Hematopoietic multipotent progenitor cell treated with erythropoietin and hydrocortisone succinate and interleukin-3 and kit ligand, for 4 days (in vitro differentiated cells): Measurements from ENCODE around the gene PRKN.
"Not testable (repeated sequence)": the region's sequence is repeated elsewhere in the genome, so short reads cannot be mapped to it uniquely, and the experiment has no call there.

Source experiments
- DNase-seq: peaks from one replicate; pipeline ENCODE4 v3.0.0-alpha.2; 2015

Gene PRKN

DNA sequence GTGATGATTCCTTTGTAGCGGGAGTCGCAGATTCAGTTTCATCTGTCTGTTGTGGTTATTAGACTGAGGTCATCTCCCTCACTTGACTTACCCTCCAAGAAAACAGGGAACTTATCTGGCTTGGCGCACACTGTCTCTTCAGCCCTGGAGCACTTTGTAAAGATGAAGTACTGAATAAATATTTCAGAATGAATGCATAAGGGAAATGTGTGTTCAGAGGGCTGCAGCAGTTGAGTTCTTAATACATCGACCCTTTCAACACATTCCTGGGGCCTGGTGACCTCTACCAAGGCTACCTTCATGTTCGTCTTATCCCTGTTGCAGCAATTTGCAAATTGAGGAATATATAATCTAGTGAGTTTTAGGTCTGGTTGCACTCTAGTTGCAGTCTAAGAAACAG, 801.2 kb downstream of the PRKN start:
- no peak for DNase-seq

- no peak for DNase-seq
These were observed 803.0 kb downstream of the PRKN start for GRCh38 chr6:161924516-161925116.

GRCh38 chr6:161922631-161923119, 804.9 kb downstream of the PRKN start:
- DNase-seq = peak; percentile 87

- DNase-seq = peak; percentile 56
These were observed 805.8 kb downstream of the PRKN start for GRCh38 chr6:161921602-161922395.

- DNase-seq = no peak
These were observed 807.9 kb downstream of the PRKN start for GRCh38 chr6:161919691-161920090.

DNA sequence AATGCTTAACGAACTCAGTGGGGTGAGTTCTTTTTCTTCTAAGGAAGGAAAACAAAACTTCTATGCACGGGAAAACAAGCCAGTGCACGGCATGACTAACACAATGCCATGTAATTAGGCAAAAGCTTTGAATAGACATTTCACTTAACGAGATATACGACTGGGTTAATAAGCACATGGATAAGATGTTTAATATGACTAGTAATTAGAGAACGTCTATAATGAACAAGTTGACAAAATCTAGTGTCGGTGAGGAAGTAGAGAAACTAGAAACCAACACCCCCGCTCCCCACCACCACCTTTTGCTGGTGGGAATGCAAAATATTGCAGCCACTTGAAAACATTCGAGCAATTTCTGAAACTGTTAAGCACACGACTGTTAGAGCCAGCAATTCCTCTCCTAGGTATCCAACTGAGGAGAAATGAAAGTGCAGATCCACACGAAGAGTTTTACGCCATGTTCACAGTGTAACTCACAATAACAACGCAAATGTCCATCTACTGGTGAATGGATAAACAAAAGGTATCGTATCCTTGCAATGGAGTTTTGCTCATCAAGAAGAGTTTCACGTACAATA, 808.8 kb downstream of the PRKN start:
- no peak for DNase-seq

GRCh38 chr6:161918109-161918531, 809.4 kb downstream of the PRKN start:
- no peak for DNase-seq

DNA sequence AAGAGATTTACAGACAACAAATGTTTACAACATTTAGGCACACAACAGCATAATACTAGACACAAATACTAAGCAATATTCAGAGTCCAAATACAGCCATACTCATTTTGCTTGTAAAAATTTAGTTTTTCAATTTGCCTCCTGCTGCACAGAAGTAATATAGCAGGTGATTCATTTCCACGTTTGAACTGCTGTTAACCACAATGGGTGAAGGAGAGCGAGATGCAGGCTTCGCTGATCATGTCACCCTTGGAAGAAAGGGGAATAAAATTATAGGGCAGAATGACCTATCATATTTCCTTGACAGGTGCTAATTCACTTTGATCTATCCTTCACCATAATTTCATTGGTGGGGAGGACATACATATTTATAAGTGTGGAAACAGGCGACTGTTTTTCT, 809.9 kb downstream of the PRKN start:
- DNase-seq = peak; percentile 44

- DNase-seq = no peak
These were observed 812.1 kb downstream of the PRKN start for GRCh38 chr6:161915456-161915964.

DNA sequence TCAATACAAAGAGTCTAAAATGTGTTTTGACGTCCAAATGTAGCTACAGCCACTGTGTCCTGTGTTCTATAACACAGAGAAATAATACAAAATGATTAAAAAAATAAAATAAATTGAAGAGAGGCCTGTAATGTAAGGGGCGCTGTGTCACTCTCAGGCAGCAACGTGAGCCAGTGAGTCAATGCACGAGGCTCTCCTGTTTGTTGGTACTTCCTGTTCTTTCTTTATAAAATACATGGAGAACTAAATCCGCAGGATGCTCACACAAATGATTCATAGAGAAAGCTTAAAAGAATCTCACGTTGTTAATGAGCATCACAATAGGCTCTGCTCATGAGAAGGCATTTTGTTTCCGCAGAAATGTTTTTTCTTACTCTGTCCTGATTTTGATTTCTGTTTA, 818.7 kb downstream of the PRKN start:
- no peak for DNase-seq

GRCh38 chr6:161906571-161906970, 821.0 kb downstream of the PRKN start:
- peak; percentile 62 for DNase-seq

DNA sequence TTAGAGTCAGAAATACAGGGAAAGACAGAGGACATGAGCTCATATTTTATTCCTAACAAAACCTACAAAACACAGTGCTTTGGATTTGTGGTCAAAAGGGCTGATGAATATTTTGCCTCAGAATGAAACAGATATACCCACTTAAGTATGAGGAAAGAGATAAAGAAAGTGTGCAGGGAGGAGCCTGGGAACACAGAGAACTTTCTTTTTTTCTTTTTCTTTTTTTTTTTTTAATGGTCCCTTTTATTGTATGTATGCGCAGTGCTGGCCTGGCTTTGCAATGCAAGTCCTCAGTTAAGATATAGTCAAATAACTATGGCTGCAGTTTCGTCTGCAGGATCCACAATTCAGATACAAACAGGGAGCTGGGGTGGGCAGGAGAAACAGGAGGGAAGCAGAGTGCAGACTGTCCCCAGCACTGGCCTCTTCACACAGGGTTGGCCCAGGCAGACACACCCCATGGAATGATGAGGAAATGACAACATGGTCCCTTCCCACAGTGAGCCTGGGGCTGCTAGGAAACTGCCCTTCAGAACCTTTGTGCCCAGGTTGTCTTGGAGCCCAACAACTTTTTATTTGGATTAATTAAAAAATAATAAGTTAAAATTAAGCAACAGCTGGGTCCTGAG, 823.9 kb downstream of the PRKN start:
- DNase-seq = no peak

DNA sequence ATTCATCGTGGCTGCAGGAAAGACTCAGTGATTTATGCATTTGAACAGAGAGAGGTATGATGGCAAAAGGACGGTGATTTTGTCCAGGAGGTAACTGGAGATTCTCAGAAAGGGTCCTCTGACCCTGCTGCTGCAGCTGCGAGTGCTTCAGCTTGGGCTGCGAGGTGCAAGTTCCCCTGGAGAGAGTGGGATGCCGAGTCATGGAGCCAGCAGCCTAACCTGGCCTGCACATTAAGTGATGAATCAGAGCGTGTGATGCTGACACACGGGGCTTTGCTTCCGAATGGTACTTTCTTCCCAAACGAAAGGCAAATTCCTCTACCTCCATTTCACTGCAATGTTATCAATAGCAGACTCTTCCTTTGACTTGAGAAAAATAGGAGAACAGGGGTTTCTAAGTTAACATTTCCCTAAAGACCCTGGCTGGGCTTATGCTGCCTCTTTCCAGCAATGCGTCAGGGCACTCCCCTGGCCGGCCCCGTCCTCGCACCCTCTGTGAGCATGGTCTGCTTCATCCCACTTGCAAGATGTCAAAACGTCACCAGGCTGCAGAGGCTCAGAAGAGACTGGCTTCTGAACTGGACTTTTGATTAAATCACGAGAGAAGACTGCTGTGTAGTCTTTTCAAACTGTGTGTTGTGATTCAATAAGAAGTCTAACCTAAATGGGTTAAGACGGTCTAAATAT, 825.7 kb downstream of the PRKN start:
- no peak for DNase-seq

- no peak for DNase-seq
These were observed 833.1 kb downstream of the PRKN start for GRCh38 chr6:161894436-161894835.

GRCh38 chr6:161891542-161891941, 836.0 kb downstream of the PRKN start:
- no peak for DNase-seq

GRCh38 chr6:161890832-161891297, 836.7 kb downstream of the PRKN start:
- DNase-seq = peak; percentile 32

DNA sequence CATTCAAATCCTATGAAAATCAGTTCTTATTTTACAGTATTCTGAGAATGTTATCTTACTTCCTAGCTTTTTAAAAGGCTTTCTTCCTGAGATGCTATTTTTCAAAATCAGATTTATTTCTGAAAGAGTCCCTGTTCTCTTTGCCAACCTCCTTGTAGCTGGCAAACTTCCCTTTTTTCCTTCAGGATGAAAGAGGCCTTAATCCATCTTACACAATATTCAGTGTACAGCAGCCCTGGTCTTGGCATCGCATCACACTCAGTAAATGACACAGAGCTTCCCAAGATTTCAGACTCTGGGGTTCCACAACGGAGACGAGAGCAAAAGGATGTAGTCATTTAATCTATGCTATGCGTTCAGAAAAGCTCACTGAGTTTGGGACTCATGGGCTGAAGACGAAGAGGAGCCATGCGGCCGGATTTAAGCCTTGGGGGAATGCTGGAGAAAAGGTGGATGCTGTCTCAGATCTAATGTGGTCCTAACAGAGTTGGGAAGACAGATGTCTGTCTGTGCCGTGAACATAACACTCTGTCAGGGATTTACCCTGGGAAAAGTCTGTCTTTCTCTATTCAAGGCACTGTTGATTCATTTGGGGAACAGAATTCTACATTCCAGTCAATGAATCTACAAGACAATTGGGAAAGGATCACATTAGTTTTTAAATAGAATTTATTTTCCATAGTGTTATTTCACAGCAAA, 837.3 kb downstream of the PRKN start:
- no peak for DNase-seq

- no peak for DNase-seq
These were observed 838.2 kb downstream of the PRKN start for GRCh38 chr6:161889324-161889723.

- not testable (repeated sequence) for DNase-seq
These were observed 841.0 kb downstream of the PRKN start for GRCh38 chr6:161886545-161886944.

GRCh38 chr6:161884782-161885181, 842.8 kb downstream of the PRKN start:
- DNase-seq = no peak

- no peak for DNase-seq
These were observed 845.3 kb downstream of the PRKN start for GRCh38 chr6:161882196-161882765.

GRCh38 chr6:161880056-161880455, 847.5 kb downstream of the PRKN start:
- no peak for DNase-seq
